Activated gamma-delta T cell treated with anti-CD3 and anti-CD28 coated beads, Interleukin-2, amount 50 U/mL, for 16 hours (primary cell): ENCODE results near the gene NEK7.
A peak's percentile ranks its signal among the peaks of the same experiment; 100 is the strongest.

Experiments used
- DNase-seq: peaks from one replicate; pipeline ENCODE4 v3.0.0-alpha.2; 2020; ENCODE audit warnings: low read depth

NEK7 gene

GRCh38 chr1:198147216-198147615 lies 9.6 kb upstream of the NEK7 start:
- no peak for DNase-seq

DNA sequence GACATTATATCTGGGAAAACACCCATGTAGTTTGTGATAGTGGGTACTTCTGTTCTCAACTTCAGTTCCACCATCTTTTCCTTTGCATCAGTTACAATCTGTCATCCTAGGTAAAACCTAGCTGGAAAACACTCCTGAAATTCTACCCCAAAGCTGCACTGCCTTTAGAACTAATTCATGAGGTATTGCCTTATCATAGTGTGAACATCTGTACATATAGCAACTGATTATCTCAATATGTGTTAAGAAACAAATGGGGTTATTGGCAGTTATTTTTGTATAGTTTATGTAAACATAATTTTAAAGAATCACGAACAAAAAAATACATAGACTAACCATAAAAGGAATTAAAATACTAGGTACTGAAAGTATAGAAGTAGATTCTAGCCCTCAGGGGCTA lies 6.4 kb upstream of the NEK7 start:
- no peak for DNase-seq

GRCh38 chr1:198151688-198152087 lies 5.1 kb upstream of the NEK7 start:
- DNase-seq = no peak

DNA sequence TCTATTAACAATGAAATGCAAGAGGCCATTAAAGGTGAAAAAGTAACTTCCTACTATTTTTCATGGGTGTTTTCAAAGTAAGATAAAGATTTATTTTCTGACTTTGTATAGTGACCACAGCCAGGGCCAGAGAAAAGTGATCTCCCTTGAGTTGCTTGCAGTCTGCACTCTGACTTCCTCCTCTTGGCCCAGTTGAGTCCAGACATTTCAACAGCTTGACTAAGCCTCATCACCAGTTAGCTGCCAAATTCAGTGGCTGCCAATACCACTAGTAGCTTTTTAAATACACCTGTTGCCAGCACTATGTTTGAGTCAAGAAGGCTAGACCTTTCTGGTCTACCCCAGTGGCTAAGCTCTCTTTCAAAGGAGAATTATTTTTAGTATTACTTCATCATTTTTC lies 3.7 kb upstream of the NEK7 start:
- DNase-seq = no peak

DNA sequence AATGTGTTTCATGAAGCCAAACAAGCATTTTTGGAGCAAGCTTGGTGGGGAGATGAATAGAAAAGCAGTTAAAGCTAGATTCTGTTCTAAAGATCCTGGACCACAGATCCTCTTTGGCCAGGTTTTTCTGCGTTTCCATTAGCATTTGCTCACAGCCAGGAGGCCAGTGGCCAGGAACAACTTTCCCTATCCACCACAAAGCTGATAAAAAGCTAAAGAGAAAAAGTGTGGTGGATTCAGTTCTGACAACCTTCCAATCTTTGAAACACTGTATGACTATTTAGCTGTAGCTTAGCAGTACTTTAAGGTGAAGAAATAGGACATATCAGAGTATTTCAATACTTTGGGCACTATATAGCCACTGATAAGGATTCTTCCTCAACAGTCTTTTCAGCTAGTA lies 3.0 kb upstream of the NEK7 start:
- no peak for DNase-seq

GRCh38 chr1:198155253-198155652 lies 1.5 kb upstream of the NEK7 start:
- DNase-seq = no peak

GRCh38 chr1:198156111-198156744 lies 570 bp upstream of the NEK7 start:
- peak; percentile 56 for DNase-seq

GRCh38 chr1:198157241-198157846 lies 546 bp downstream of the NEK7 start:
- peak; percentile 63 for DNase-seq

- no peak for DNase-seq
Measured at GRCh38 chr1:198157847-198158725, 1.3 kb downstream of the NEK7 start.

GRCh38 chr1:198158735-198159589 lies 2.2 kb downstream of the NEK7 start:
- peak; percentile 73 for DNase-seq

- no peak for DNase-seq
Measured at GRCh38 chr1:198160222-198160621, 3.4 kb downstream of the NEK7 start.

- DNase-seq = no peak
Measured at GRCh38 chr1:198160946-198161614, 4.3 kb downstream of the NEK7 start.

- no peak for DNase-seq
Measured at GRCh38 chr1:198161718-198162090, 4.9 kb downstream of the NEK7 start.

- no peak for DNase-seq
Measured at GRCh38 chr1:198162091-198162767, 5.4 kb downstream of the NEK7 start.

DNA sequence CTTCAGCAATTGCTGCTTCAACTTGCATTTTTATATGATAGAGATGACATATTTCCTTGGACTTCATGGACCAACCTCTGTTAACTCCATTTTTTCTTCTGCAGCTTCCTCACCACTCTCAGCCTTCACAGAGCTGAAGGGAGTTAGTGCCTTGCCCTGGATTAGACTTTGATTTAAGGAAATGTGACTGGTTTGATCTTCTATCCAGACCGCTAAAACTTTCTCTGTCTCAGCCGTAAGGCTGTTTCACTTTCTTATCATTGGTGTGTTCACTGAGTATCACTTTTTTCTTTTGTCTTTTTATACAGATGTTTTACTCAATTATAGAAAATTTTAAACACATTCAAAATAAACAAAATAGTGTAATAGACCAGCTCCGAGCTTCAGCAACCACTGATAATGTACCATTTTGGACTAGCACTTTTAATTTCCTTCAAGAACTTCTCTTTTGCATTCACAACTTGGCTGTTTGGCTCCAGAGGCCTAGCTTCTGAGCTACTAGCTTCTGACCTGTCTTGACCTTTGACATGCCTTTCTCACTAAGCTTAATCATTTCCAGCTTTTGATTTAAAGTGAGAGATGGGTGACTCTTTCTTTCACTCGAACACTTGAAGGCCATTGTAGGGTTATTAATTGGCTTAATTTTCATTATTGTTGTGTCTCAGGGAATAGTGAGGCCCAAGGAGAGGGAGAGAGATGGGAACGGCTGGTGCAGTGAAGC lies 9.3 kb downstream of the NEK7 start:
- DNase-seq = no peak

GRCh38 chr1:198166900-198167299 lies 10.1 kb downstream of the NEK7 start:
- DNase-seq = no peak

GRCh38 chr1:198167436-198167934 lies 10.7 kb downstream of the NEK7 start:
- no peak for DNase-seq

DNA sequence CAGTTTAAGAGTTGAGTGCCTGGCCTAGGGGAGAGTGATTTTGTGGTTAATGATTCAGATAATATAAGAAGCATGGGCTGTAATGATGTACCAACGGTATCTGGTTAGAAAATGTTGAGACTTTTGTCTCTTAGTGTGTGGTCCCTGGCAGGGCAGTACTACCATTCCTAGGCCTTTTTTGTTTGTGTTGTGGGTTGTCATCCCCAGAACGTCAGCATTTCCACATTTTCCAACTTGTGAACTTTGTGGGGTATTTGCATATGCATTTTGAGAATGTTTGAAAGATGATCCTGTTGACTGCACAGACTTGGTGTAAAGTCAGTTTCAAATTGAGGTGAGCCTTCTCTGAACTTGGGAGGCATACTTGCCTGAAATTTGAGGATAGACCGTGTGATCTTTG lies 11.4 kb downstream of the NEK7 start:
- no peak for DNase-seq

DNA sequence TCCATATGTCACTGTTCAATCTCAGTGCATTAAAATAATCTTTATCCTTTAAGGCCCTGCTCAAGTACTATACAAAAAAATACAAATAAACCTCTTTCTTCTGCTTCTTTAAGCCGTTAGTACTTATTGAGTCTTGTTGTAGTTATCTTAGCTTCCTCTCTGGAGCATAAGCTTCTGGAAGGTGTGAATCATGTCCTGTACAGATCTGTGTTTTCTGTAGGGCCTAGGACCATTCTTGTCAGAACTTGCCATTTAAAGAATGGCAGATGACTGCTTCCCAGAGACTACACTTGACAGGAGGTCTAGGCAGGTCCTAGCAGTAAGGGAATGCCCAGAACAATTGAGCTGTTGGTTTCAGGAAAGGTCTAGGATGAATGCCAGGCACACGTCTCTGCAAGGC lies 12.9 kb downstream of the NEK7 start:
- no peak for DNase-seq
